Loucy (cell line): ENCODE results near the gene ZKSCAN1.
"Not testable (repeated sequence)": the region's sequence is repeated elsewhere in the genome, so short reads cannot be mapped to it uniquely, and the experiment has no call there.

ENCODE experiments used
- EZH2phosphoT487 ChIP-seq: fragments of 200-600 bp; IDR thresholded peaks from 2 replicates; pipeline ENCODE4 v1.6.1; 2018; ENCODE audit warnings: antibody characterized with exemption, mild to moderate bottlenecking, moderate library complexity, borderline replicate concordance
- TF ChIP-seq, protein P1 (sequence below): fragments of 200-600 bp; sonication (generic); conservative IDR thresholded peaks from 2 replicates; pipeline ENCODE4 v1.5.1; 2014; ENCODE audit warnings: mild to moderate bottlenecking, antibody characterized with exemption, low read length

DNA sequence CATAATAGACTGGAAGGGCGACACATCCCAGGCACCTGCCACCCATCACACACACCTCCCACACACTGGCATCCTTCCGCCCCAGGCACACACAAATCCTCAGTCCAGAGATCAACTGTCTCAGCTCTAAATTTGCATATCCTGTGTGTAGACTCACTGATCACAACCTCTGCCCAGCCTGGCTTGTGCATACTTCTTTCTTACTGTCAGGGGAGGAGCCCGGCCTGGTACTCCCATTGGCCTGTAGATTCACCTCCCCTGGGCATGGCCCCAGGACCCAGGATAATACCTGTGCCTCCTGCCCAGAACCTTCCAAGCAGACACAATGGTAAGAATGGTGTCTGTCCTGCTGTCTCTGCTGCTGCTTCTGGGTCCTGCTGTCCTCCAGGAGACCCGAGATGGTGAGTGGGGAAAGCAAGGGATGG lies 34.9 kb upstream of the ZKSCAN1 start:
- TF ChIP-seq, protein P1, sequence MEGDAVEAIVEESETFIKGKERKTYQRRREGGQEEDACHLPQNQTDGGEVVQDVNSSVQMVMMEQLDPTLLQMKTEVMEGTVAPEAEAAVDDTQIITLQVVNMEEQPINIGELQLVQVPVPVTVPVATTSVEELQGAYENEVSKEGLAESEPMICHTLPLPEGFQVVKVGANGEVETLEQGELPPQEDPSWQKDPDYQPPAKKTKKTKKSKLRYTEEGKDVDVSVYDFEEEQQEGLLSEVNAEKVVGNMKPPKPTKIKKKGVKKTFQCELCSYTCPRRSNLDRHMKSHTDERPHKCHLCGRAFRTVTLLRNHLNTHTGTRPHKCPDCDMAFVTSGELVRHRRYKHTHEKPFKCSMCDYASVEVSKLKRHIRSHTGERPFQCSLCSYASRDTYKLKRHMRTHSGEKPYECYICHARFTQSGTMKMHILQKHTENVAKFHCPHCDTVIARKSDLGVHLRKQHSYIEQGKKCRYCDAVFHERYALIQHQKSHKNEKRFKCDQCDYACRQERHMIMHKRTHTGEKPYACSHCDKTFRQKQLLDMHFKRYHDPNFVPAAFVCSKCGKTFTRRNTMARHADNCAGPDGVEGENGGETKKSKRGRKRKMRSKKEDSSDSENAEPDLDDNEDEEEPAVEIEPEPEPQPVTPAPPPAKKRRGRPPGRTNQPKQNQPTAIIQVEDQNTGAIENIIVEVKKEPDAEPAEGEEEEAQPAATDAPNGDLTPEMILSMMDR, result not testable (repeated sequence)
- not testable (repeated sequence) for TF ChIP-seq EZH2phosphoT487
